SK-N-SH (cell line): Measurements from ENCODE around the gene WDR91. TPM values are rescaled to one million over a fixed set of nuclear protein-coding genes. Genes with fewer than 3 reads are reported as not detected.
A peak's percentile ranks its signal among the peaks of the same experiment; 100 is the strongest.

ENCODE experiments used
- CTCF ChIA-PET: fragments of 300-600, 350-600 bp; formaldehyde crosslinking; extraction: SDS; loops from one replicate; lab custom pipeline; 2021; lab: Yijun Ruan, JAX
- POLR2A ChIA-PET: fragments of 350-600 bp; sonication (Branson Sonifier 250); formaldehyde crosslinking; extraction: SDS; loops from one replicate; lab custom pipeline; 2020; ENCODE audit warnings: antibody characterized with exemption, inconsistent platforms; lab: Yijun Ruan, JAX
- DNase-seq: peaks from one replicate; pipeline ENCODE4 v3.0.0; 2012
- H2AFZ ChIP-seq: fragments of 200-600 bp; sonication (generic); 2 replicates; pipeline ENCODE4 v1.8.1; 2016; ENCODE audit warnings: antibody characterized with exemption, mild to moderate bottlenecking, low read depth
- H3F3A ChIP-seq: fragments of 200-600 bp; sonication (generic); replicated peaks from 2 replicates; pipeline ENCODE3; 2016; ENCODE audit warnings: antibody characterized with exemption, mild to moderate bottlenecking; ENCODE audit not compliant: insufficient read depth
- H3K27ac ChIP-seq, 2 experiments: fragments of 200-500 bp in 1 of 2; fragments of 200-600 bp in 1 of 2; sonication (Bioruptor generic) in 1 of 2; sonication (generic), shearing (Covaris generic) in 1 of 2; 2 replicates each; pipeline versions ENCODE4 v1.5.1 to v1.6.1; 2014 to 2016; ENCODE audit warnings: low read depth in 2 of 2, inconsistent platforms in 1 of 2, low read length in 1 of 2, mild to moderate bottlenecking in 1 of 2, mixed read lengths in 1 of 2
- H3K27me3 ChIP-seq: fragments of 200-600 bp; sonication (generic), shearing (Covaris generic); 2 replicates; pipeline ENCODE4 v1.6.1; 2016; ENCODE audit warnings: mixed run types; ENCODE audit not compliant: insufficient read depth
- H3K36me3 ChIP-seq, 2 experiments: fragments of 200-500 bp in 1 of 2; fragments of 200-600 bp in 1 of 2; sonication (Bioruptor generic) in 1 of 2; sonication (generic) in 1 of 2; replicated peaks in 1 of 2; 2 replicates each; pipeline versions ENCODE3 to v1.5.1; 2014 to 2016; ENCODE audit warnings: low read length in 1 of 2, mild to moderate bottlenecking in 1 of 2; ENCODE audit not compliant: insufficient read depth in 2 of 2, control insufficient read depth in 1 of 2
- H3K4me1 ChIP-seq, 2 experiments: fragments of 200-500 bp in 1 of 2; fragments of 200-600 bp in 1 of 2; sonication (Bioruptor generic) in 1 of 2; sonication (generic), shearing (Covaris generic) in 1 of 2; 2 replicates each; pipeline versions ENCODE4 v1.5.1 to v1.6.1; 2014 to 2016; ENCODE audit warnings: low read depth in 1 of 2, low read length in 1 of 2, mixed run types in 1 of 2; ENCODE audit not compliant: insufficient read depth in 2 of 2, control insufficient read depth in 1 of 2
- H3K4me2 ChIP-seq: fragments of 200-600 bp; sonication (generic), shearing (Covaris generic); 2 replicates; pipeline ENCODE4 v1.6.1; 2017; ENCODE audit warnings: mixed run types
- H3K4me3 ChIP-seq, 2 experiments: fragments of 200-500 bp in 1 of 2; fragments of 200-600 bp in 1 of 2; sonication (Bioruptor generic) in 1 of 2; sonication (generic), shearing (Covaris generic) in 1 of 2; 2 replicates each; pipeline versions ENCODE4 v1.5.1 to v1.8.1; 2014 to 2016; ENCODE audit warnings: low read depth in 2 of 2, inconsistent platforms in 1 of 2, low read length in 1 of 2, mild to moderate bottlenecking in 1 of 2, mixed read lengths in 1 of 2, moderate library complexity in 1 of 2
- H3K79me2 ChIP-seq: fragments of 200-600 bp; sonication (generic); 2 replicates; pipeline ENCODE4 v1.8.1; 2017; ENCODE audit warnings: mild to moderate bottlenecking; ENCODE audit not compliant: insufficient read depth
- H3K9ac ChIP-seq: fragments of 200-600 bp; sonication (generic); 2 replicates; pipeline ENCODE4 v1.6.1; 2017; ENCODE audit warnings: mixed run types
- H3K9me2 ChIP-seq: fragments of 200-600 bp; sonication (generic); 2 replicates; pipeline ENCODE4 v1.6.1; 2017; ENCODE audit warnings: mixed run types
- H3K9me3 ChIP-seq: fragments of 200-600 bp; sonication (generic); 2 replicates; pipeline ENCODE4 v1.6.1; 2017; ENCODE audit warnings: mixed run types, mild to moderate bottlenecking, moderate library complexity
- H4K20me1 ChIP-seq: fragments of 200-600 bp; sonication (generic); 2 replicates; pipeline ENCODE4 v1.6.1; 2017; ENCODE audit warnings: mild to moderate bottlenecking, mixed run types; ENCODE audit not compliant: insufficient read depth
- FOSL2 ChIP-seq: IDR thresholded peaks from 2 replicates; pipeline ENCODE4 v1.4.0; 2012; ENCODE audit warnings: low read depth, mild to moderate bottlenecking, moderate library complexity, borderline replicate concordance
- RAD21 ChIP-seq: IDR thresholded peaks from 2 replicates; pipeline ENCODE4 v1.6.1; 2012; ENCODE audit warnings: mild to moderate bottlenecking, low read length
- RCOR1 ChIP-seq: fragments of 150-350 bp; IDR thresholded peaks from 2 replicates; pipeline ENCODE4 v1.6.1; 2017; ENCODE audit warnings: antibody characterized with exemption, low read length
- SMC3 ChIP-seq: IDR thresholded peaks from 2 replicates; pipeline ENCODE4 v1.6.1; 2012; ENCODE audit warnings: low read depth, low read length, improper control_type of control experiment
- TCF12 ChIP-seq: IDR thresholded peaks from 2 replicates; pipeline ENCODE4 v1.4.0; 2012
- WGBS: methylation state at CpG from one replicate; pipeline ENCODE4 v1.1.6; 2017; ENCODE audit warnings: low lambda C conversion rate; 5-methylcytosine and 5-hydroxymethylcytosine counted together
- polyA plus RNA-seq, 3 experiments: library from polyadenylated mRNA; depleted of rRNA; stranded (reverse); fragments of >200 nt; gene quantifications; 2 replicates each; pipeline ENCODE4 v1.2.3, GENCODE V29; 2012
- TF ChIP-seq, protein P1 (sequence below): fragments of 150-350 bp; IDR thresholded peaks from 2 replicates; pipeline ENCODE4 v1.6.1; 2016; ENCODE audit warnings: mild to moderate bottlenecking, low read depth, low read length
- TF ChIP-seq, protein P2 (sequence below): fragments of 200-600 bp; sonication (generic); IDR thresholded peaks from 2 replicates; pipeline ENCODE4 v1.6.1; 2017; ENCODE audit warnings: antibody characterized with exemption, mild to moderate bottlenecking, moderate library complexity

WDR91 gene
- polyA plus RNA-seq, 1 of the 3 experiments (the other 2 are of a cell fraction), result 8.4 TPM

DNA sequence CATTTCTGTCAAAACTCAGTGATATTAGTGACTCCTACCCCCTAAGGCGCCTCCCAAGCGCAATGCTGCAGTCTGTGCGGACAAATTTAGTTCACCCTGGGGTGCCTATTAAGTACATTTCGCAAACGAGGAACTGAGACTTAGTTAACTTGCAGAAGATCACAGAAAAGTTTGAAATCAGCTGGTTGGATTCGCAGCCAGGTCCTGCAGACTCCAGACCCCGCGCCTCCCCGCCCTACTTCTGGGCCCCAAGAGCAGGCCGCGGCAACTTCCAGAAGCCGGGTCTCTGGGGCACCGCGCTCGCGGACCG, 41.4 kb downstream of the WDR91 start:
- H3K36me3 ChIP-seq, result peaks cover 31 to 38% of the 10 kb centered on the region in 2 experiments
- no peak for DNase-seq
- TF ChIP-seq FOSL2 (no peak), RCOR1 (no peak), TCF12 (no peak)
- TF ChIP-seq, all 33 proteins: peak for 0
- H3K27me3 ChIP-seq, result no peaks in the 10 kb centered on the region
- H3K4me2 ChIP-seq, result peak overlapping the region; percentile 98
- peak overlapping the region; percentile 89 to 97 for H3K4me3 ChIP-seq
- CTCF ChIA-PET, result interaction anchor here (0.8 to 3.4 kb wide), 13 partner anchors 11 to 535 kb away, joined by 3 to 36 read pairs (median 4); no protein-coding TSS in a partner anchor
- H3K9me3 ChIP-seq, result no peaks in the 10 kb centered on the region
- no peaks in the 10 kb centered on the region for H4K20me1 ChIP-seq
- no peaks in the 10 kb centered on the region for H3K9me2 ChIP-seq
- peaks cover 3 to 24% of the 10 kb centered on the region in 2 experiments; a peak in 3 of 4 replicates for H3K4me1 ChIP-seq
- peaks cover 13% of the 10 kb centered on the region for H3F3A ChIP-seq
- H3K79me2 ChIP-seq, result peaks cover 30% of the 10 kb centered on the region
- peak overlapping the region; percentile 87 for H2AFZ ChIP-seq
- peak overlapping the region; percentile 89 for H3K9ac ChIP-seq
- peak overlapping the region; percentile 90 to 97 for H3K27ac ChIP-seq
- POLR2A ChIA-PET, result interaction anchor here (0.6 to 1.5 kb wide), 2 partner anchors 183 to 407 kb away, joined by 3 to 6 read pairs; partner anchors contain the start of gene AGBL3
- WGBS, result 5% methylated on average over 15 of the region's 17 CpGs

DNA sequence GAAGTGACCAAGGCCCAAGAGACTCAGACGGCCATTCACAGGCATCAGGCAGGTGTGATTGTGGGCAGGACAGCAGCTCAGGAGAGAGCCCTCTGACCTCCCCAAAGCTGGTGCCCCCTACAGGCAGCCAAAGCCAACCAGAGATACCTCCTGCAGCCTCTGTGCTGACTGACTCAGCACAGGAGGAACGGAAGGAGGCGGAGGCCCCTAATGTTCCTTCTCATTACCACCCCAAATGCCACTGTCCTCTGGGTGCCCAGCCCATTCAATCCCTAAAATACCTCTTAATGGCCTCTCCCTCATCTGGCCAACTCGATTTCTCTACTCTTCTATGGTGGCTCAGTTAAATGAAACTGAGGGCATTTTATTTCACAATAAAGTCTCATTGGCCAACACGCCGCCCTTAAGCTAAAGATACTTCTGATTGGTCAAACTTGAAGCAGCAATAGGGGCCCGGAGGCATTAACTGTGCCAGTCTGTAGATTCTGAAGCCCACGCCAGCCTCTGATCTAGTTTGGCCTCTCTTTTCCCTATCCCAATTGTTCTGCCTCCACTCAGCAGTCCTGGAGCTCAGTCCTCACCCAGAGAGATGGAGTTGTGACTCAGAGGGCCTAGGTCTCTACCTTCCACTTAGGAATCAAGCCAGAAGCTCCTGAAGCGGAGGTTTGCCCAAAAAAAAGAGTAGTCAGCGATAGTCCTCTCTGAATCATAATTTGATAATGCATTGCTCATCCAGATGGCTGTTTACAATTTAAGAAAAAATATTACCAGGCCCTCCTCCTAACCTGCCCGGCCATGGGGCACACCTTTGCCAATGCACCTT, 42.0 kb downstream of the WDR91 start:
- ChIA-PET POLR2A (interaction anchor here (0.6 to 1.5 kb wide), 2 partner anchors 183 to 407 kb away, joined by 3 to 6 read pairs; partner anchors contain the start of gene AGBL3), CTCF (interaction anchor here (0.6 to 3.4 kb wide), 17 partner anchors 11 to 1081 kb away, joined by 3 to 36 read pairs (median 3); no protein-coding TSS in a partner anchor)
- Histone ChIP-seq H4K20me1 (no peaks in the 10 kb centered on the region), H3K4me1 (peaks cover 3 to 24% of the 10 kb centered on the region in 2 experiments; a peak in 3 of 4 replicates), H2AFZ (peak overlapping the region; percentile 87), H3F3A (peaks cover 13% of the 10 kb centered on the region), H3K9me3 (no peaks in the 10 kb centered on the region), H3K9me2 (no peaks in the 10 kb centered on the region), H3K27me3 (no peaks in the 10 kb centered on the region), H3K9ac (peak overlapping the region; percentile 89), H3K4me2 (peak overlapping the region; percentile 98), H3K27ac (peak overlapping the region; percentile 90 to 97), H3K79me2 (peaks cover 30% of the 10 kb centered on the region), H3K4me3 (peak overlapping the region; percentile 89 to 97), H3K36me3 (peaks cover 31 to 44% of the 10 kb centered on the region in 2 experiments)
- DNase-seq, result peak; percentile 65
- TF ChIP-seq, protein P1, sequence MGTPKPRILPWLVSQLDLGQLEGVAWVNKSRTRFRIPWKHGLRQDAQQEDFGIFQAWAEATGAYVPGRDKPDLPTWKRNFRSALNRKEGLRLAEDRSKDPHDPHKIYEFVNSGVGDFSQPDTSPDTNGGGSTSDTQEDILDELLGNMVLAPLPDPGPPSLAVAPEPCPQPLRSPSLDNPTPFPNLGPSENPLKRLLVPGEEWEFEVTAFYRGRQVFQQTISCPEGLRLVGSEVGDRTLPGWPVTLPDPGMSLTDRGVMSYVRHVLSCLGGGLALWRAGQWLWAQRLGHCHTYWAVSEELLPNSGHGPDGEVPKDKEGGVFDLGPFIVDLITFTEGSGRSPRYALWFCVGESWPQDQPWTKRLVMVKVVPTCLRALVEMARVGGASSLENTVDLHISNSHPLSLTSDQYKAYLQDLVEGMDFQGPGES, result 0 out of 2 replicates have a peak, but pooled peaks have one; percentile 18
- TF ChIP-seq RCOR1 (no peak), RAD21 (0 out of 2 replicates have a peak, but pooled peaks have one; percentile 21), SMC3 (0 out of 2 replicates have a peak, but pooled peaks have one; percentile 21), FOSL2 (0 out of 2 replicates have a peak, but pooled peaks have one; percentile 22)
- TF ChIP-seq, protein P2, sequence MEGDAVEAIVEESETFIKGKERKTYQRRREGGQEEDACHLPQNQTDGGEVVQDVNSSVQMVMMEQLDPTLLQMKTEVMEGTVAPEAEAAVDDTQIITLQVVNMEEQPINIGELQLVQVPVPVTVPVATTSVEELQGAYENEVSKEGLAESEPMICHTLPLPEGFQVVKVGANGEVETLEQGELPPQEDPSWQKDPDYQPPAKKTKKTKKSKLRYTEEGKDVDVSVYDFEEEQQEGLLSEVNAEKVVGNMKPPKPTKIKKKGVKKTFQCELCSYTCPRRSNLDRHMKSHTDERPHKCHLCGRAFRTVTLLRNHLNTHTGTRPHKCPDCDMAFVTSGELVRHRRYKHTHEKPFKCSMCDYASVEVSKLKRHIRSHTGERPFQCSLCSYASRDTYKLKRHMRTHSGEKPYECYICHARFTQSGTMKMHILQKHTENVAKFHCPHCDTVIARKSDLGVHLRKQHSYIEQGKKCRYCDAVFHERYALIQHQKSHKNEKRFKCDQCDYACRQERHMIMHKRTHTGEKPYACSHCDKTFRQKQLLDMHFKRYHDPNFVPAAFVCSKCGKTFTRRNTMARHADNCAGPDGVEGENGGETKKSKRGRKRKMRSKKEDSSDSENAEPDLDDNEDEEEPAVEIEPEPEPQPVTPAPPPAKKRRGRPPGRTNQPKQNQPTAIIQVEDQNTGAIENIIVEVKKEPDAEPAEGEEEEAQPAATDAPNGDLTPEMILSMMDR, result peak; percentile 58
- 58% methylated on average over 11 of the region's 11 CpGs for WGBS
